HUDEP-2 (cell line): ENCODE results near the gene TEX264.

Experiments
- DNase-seq, 76 experiments: peaks; one replicate each; lab custom pipeline; 2025; ENCODE audit not compliant: unreplicated experiment in 76 of 76; lab: John Stamatoyannopoulos, UW

The TEX264 gene

DNA sequence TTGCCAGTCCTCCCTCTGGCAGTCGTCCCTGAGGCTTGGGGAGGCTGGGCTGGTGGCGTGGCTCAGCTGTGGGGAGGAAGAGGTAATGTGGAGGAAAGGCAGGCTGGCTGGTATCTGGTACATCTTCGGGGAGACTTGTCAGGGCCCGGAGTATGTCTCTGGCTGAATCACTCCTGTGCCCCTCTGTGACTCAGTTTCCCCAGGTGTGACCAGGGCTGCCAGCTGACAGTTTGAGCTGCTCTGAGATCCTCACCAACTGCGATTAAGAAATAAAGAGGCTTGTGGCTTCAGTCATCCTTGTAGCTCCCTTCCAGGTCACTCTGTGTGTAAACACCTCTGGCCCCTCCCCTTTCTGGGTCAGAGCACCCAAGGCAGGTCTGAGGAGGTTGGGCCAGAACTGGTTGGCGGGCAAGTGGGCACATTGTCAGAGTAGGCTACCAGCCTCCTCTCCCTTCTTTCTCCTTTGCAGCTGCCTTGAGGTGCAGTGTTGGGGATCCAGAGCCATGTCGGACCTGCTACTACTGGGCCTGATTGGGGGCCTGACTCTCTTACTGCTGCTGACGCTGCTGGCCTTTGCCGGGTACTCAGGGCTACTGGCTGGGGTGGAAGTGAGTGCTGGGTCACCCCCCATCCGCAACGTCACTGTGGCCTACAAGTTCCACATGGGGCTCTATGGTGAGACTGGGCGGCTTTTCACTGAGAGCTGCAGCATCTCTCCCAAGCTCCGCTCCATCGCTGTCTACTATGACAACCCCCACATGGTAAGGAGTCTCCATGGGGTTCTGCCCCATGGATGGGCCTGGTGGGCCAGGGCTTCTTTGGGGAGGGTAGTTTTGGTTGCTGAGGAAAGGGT lies 3.0 kb downstream of the TEX264 start:
- no peak for DNase-seq

DNA sequence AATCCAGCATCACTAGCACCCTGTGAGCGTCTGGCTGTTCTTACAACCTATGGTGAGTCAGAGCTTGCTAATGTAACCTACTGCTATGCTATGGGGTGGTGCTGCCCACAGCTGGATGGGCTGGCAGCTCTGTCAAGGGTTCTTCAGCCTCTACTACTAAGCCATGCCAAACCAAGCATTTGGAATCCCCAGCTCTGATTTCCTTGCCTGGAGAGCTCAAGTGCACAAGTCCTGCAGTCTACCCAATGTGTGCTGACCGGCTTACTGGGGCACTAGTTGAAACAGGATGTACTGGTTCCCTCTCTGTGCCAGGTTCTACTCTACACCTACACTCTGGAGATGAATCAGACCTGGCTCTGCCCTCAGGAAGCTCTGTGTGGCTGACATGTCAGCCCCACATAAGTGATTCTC lies 4.2 kb downstream of the TEX264 start:
- no peak for DNase-seq

DNA sequence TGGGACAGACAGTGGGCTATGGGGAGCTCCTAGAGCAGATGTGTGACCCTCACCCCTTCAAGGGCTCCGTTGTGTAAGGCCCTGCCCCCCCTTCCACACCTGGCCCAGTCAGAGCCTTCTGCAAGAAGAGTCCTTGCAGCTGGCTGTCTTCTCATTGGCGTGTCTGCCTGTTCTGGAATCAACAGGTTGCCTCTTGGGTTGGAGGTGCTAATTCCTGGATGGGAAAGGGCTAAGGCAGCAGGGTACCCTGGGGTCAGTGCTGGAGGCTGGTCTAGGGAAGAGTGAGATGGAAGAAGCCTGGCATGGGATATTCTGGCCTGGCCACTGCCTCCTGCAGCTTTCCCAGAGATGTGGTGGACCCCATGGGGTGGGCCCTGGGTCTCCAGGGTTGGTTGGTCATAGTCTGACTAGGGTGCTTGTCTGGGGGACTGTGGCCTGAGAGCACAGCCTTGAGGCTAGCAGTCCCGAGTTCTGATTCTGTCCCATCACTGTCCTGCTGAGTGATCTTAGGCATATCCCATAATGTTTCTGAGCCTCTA lies 5.1 kb downstream of the TEX264 start:
- DNase-seq: no peak

DNA sequence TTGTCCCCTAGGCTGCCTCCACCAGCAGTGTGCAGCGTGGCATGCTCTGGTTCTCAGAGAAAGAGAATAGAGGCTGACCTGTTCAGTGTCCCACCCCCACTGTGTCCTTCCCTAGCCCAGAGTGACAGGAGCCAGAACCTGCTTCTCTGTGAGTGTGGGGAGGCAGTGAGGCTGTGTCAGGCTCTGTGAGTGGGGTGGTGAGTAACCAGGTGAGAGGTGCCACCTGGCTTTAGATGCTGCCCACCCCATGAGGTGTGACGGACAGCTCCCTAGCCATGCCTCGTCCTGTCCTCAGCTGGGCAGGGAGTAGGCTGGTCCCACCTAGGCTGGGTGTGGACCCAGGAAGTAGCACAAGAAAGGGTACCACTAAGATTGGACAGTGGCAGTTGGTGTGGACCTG lies 6.3 kb downstream of the TEX264 start:
- DNase-seq: no peak

DNA sequence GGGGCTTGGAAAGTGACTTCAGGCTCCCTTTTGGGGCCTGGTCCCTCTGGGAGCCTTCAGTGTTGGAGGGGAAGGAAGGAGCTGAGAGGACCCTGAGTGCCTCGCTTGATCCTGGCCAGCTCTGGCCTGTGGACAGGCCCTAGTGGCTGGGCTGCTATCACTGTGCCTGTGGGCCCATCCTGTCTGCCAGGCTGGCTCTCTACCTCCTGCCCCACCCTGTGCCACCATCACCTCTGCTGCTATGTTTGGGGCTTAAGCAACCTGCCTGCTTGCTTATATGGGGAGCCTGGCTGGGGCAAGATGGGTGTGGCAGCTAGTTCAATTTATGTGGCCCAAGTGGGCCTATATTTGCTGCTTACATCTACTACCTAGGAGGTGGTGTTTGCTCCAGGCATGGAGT lies 7.1 kb downstream of the TEX264 start:
- DNase-seq: no peak

DNA sequence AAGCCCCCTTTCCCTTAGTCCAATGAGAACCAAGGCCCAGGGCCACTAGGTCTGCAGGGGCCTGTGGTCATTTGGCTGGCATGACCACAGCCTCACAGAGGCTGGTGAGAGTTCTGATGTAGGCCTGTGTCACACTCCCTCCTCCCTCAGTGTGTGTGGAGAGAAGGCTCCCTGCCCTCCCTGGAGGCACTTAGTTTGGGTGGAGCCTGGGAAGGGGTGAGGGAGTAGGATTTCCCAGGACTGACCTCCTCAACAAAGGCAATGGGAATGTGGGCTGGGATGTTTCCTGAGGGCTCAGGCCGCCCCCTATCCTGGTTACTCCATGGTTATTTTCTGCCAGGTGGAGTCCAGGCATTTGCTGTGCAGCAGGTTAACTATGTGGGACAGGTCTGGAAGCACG lies 7.6 kb downstream of the TEX264 start:
- no peak for DNase-seq

DNA sequence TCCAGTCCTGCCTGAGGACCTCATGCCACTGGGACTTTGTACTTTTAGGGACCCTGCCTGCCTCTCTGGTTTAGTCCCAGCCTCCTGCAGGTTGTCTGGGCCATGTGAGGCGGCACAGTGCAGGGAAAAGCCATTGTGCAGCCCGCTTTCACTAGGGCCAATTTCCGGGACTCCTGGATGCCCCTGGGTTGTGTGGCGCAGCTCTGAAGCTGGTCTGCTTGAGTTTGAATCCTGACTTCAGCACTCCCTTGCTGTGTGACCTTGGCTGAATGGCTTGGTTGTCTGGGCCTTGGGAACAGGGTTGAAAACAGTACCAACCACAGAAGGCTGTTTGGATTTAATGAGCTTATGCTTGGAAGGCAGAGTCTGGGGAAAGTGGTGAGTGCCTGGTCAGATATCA lies 8.3 kb downstream of the TEX264 start:
- no peak for DNase-seq

DNA sequence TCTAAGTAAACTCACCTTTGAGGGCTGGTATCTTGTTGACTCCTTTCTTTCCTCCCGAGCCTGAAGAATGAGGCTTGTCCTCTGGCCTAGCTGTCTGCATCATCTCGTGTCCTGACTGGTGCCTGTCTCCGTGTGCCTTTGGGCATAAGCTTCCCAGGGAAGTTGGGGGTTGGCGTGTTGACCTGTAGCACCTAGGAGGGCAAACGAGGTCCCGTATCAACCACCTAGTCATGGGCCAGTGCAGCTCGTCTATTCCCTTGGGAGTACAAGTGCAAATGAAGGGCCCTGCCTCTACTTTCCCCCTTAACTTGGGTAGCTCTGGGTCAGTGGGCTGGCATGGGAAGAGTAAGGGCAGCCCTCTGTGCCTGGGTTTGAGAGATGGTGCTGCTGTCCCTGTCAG lies 8.7 kb downstream of the TEX264 start:
- no peak for DNase-seq

DNA sequence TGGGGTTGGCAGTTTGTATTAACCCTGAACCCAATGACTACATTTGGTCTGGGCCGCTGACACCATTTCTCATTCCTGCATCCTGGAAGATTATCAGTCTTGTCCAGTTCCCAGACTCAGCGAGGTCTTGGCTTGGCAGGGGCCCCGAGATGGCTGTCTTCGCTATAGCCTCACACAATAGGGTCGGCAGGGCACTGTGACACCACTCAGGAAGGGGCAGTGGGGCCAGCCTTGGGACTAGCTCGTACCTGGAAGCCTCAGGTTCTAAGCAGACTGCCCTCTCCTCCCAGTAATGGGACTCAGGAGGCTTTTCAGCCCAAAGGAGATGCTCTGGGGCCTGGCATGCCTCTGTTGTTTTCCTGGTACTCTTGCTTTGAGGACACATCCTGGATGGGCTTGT lies 9.1 kb downstream of the TEX264 start:
- no peak for DNase-seq

DNA sequence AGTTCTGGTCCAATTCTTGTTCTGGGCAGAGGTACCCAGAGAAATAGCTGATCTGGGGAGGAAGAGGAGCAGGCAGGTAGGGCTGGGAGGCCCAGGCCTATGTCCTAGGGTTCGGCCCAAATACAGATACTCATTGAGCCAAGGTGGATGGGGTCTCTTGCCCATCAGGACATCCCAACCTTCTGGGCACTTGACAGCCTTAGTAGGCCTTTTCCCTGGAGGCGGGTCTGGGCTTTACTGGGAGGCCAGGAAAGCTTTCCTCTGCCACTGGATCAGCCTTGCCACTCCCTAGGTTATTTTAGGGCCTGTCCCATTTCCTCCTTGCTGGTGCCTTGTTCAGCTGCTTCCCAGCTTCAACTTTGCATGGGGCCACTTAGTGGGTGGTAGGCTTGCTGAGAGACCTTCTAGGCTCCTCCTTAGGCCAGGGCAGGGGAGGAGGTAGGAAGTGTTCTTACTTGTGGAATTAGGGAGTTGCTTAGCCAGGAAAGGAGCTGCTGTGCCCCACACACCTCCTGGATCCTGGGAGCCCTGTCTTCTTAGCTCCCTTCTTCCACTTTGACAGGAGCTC lies 9.7 kb downstream of the TEX264 start:
- no peak for DNase-seq

DNA sequence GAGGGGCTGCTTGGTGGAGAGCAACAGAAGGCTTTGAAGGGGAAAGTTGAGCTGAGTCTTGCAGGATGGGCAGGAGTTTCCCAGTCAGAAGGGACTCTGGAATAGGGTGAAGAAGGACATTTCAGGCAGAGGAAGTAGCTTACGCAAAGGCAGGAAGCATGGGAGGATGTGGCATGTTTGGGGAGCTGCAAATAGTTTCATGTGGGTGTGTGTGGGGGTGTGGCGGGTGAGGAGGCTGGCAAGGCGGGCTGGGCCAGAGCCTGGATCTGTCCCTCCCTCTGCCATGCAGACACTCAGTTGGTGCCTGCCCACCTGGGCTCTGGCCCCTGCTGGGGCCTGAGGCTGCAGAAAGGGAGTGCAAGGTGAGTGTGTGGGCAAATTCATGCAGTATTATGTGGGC lies 10.4 kb downstream of the TEX264 start:
- DNase-seq: peak in 34 of 76 experiments; percentile 6 to 67 (median 30)

DNA sequence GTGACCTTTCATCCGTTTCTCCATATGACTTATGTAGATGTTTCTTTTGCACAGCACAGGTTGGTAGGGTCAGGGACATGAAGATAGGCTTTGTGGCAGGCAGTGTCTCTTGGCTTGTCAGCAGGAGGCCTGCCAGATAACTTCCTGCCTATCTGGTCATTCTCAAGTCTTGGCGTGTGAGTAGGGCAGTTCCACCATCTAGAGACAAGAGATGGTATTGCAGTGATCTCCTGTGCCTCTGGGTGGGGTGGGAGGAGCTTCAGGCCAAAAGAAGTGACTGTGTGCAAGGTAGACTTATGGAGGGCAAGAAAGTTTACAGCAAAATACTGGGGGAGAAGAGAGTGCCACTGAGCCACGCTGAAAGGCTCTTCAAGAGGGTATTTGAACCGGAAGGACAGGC lies 11.0 kb downstream of the TEX264 start:
- peak in 73 of 76 experiments; percentile 10 to 93 (median 79) for DNase-seq

DNA sequence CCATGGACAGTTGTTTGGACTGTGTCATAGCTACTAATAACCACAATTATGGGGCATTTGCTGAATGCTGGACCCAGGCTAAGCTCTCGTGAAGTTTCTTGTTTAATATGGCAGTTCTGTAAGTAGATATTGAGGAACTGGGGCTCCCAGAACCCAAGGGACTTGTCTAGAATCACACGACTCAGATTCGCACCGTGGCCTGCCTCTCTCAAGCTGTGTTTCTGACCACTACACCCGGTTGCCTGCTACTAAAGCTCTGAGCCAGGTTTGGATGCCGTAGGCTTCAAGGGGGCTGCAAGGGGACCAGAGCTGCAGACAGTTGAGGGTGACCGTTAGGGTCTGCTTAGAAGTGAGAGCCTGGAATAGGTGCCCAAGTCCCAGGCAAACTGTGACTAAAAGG lies 11.5 kb downstream of the TEX264 start:
- no peak for DNase-seq

DNA sequence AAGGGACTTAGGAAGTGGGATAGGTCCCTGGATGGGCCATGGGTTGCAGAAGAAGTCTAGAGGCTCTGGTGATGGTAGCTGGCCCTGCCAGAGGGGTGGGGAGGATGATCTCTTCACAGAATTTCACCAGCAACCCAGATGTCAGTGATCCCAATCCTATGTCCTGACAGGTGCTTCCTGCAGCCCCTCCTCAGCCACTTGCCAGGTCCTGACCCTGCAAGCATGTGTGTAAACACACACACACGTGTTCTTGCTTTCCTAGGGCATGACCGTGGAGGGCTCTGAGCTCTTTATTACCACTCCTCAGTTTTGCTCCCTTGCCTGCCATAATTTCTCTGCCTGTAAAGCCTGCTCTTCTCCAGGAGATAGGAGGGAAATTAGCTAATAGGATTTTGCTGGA lies 12.5 kb downstream of the TEX264 start:
- no peak for DNase-seq

DNA sequence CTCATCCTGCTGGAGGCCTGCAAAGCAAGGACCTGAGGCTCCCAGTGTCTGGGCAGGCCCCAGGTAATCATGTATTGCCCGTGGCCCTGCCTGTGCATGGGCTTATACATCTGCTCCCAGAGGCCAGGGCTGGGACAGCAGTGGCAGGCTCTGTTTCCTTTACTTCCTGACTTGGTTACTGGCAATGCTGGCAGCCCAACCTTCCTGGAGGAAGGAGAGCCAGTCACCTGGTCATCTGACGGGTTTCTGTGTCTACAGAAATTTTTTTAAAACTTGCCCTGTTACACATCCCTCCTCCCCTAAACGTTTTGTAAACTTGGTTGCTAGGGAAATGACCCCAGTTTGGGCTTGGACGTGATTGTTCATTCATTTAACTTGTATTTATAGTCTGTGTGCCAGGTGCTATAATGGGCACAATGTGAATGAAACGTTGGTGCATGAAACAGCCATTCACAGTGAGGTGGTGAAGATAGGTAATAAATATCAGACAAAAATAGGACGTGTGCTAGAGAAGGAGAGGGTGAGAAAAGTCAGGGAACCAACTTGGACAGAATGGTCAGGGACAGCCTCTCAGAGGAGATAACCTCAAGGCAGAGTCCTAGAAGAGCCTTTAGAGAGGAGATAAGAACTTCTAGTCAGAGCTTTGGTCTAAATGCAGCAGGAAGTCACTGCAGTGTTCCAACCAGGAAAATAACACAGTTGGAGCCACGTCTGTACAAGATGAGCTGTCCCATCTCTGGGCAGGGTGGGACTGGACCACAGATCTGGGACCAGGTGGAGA lies 14.1 kb downstream of the TEX264 start:
- DNase-seq: peak in 34 of 76 experiments; percentile 1 to 49 (median 19)

DNA sequence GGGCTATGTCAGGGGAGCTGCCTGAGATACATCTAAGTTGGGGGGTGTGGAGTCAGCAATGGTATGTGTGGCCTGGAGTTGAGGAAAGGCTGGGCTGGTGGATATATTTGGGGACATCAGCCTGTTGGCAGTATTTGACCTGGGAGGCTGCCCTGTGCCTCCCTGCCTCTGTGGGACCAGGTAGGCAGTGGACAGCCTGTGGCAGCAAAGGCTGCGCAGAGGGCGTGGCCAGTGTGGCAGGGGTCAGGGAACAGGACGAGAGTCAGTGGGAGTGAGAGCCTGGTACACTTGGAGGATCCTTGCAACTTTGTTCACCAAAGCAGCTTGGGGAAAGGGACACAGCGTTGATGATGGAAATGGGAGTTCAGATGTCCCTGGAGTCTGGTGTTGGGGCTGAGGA lies 15.0 kb downstream of the TEX264 start:
- peak in 1 of 76 experiments; percentile 36 for DNase-seq

DNA sequence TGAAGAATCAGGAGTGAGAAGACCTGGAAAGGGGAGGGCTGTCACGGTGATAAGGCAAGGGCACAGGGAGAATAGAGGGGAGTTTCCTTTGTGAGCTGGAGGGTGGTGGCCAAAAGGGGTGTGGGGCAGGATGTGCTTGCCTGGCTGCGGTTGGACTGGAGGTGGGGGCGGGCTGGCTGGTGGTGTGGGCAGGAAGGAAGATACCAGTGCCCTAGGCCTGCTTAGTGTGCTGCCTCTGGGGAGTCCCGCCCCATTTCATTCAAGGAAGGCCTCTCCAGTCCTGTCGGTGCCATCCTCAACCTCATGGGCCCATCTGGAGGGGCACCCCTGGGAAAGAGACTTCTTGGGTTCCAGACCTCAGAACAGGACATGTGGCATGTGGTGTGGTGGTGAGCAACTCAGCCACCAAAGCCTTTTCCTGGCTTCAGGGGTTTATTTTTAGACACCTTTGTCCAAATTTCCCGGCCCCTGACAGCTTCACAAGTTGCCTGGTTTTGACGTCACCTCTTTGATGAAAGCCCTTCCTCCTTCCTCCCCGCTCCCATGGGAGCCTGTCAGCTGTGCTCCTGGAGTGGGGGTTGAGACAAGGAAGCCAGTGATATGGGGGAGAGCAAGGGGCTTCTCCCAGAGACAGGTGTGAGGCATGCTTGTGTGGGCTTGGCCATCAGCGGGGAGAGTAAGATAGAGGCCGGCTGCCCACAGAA lies 15.6 kb downstream of the TEX264 start:
- DNase-seq: peak in 75 of 76 experiments; percentile 33 to 95 (median 86)

DNA sequence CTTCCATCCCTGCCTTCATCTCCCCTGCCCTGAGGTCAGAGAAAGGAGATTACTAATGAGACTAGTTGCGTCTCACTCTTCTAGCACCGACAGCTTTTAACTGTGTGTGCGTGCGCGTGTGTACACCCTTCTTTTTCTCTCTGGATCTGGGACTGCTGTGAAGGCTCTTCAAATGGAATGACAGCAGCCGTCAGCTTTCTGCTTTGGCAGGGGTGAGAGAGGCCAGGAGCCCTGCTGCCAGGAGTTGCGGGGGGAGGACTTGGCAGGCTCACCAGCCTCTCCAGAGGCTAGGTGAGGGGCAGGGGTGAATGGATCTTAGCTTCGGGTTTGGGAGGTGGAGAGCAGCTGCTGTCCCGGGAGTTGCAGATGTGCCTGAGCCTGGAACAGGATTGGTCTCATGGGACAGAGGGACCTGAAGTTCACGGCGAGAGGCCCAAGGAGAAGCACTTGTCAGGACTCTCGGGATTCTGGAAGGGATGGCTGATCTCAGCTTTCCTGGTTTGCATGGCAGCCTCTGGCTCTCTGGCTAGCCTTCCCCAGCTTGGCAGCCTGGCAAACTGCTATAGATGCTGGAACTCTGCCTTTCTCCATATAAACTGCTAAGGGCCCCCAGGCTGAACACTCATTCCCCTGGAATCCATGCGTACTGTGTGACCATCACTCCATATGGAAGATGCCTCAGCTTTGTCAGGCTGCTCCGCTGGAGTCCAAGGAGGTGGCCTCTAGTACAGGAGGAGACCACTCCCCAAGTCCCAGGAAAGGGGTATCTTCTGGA lies 16.6 kb downstream of the TEX264 start:
- no peak for DNase-seq

DNA sequence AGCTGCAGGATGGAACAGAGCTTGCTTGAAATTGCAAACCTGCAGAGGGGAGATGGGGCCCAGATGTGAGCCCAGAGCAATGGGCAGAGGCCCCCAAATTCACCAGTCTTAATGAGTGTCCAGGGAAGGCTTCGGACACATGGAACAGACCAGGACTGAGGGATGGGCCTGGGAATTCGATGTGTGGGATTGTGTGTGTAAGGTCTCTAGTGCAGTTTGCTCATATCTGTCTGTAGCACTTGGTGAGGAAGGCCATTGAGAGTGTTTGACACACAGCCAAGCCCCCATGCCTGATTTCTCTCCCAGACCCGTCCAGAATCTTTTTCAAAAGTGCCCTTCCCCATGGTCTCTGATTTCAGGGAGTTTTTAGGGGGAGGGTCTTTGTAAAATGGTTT lies 17.2 kb downstream of the TEX264 start:
- no peak for DNase-seq

DNA sequence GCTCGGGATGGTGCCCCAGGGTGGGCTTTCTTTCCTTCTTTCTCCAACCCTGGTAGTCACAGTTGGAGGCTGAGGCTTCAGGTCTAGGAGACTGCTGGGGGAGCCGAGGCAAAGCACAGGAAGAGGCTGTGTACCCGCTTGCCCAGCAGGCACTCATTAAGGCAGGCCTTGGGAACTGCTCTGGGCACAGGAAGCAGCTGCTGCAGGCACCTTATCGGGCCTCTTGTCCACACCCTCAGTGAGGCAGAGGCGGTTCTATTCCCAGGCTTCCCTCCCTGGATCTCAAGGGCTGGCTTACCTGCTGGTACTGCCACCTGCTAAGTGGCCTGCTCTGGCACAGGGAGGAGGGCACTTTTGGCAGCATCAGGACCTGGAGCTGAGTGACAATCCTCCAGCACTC lies 20.0 kb downstream of the TEX264 start:
- DNase-seq: no peak
